HG02870 (cell line): ENCODE data around the gene SBNO2.
A peak's percentile ranks its signal among the peaks of the same experiment; 100 is the strongest.

Experiments
- ATAC-seq: cut with Tn5 transposase; IDR thresholded peaks from one replicate; pipeline ENCODE4 v1.9.1; 2021; ENCODE audit warnings: mild to moderate bottlenecking, moderate library complexity; ENCODE audit not compliant: unreplicated experiment

The SBNO2 gene, protein sequence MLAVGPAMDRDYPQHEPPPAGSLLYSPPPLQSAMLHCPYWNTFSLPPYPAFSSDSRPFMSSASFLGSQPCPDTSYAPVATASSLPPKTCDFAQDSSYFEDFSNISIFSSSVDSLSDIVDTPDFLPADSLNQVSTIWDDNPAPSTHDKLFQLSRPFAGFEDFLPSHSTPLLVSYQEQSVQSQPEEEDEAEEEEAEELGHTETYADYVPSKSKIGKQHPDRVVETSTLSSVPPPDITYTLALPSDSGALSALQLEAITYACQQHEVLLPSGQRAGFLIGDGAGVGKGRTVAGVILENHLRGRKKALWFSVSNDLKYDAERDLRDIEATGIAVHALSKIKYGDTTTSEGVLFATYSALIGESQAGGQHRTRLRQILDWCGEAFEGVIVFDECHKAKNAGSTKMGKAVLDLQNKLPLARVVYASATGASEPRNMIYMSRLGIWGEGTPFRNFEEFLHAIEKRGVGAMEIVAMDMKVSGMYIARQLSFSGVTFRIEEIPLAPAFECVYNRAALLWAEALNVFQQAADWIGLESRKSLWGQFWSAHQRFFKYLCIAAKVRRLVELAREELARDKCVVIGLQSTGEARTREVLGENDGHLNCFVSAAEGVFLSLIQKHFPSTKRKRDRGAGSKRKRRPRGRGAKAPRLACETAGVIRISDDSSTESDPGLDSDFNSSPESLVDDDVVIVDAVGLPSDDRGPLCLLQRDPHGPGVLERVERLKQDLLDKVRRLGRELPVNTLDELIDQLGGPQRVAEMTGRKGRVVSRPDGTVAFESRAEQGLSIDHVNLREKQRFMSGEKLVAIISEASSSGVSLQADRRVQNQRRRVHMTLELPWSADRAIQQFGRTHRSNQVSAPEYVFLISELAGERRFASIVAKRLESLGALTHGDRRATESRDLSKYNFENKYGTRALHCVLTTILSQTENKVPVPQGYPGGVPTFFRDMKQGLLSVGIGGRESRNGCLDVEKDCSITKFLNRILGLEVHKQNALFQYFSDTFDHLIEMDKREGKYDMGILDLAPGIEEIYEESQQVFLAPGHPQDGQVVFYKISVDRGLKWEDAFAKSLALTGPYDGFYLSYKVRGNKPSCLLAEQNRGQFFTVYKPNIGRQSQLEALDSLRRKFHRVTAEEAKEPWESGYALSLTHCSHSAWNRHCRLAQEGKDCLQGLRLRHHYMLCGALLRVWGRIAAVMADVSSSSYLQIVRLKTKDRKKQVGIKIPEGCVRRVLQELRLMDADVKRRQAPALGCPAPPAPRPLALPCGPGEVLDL (N-terminal part only)

GRCh38 chr19:1173845-1174809, at the start of gene SBNO2:
TSS of gene SBNO2 (minus strand) at chr19:1174268. CDS start at chr19:1154276, 19,992 bp downstream.
- peak; percentile 50 for ATAC-seq

GRCh38 chr19:1223018-1223855, 49.2 kb upstream of the SBNO2 start:
- ATAC-seq, result no peak

- no peak for ATAC-seq
These were observed 48.3 kb upstream of the SBNO2 start for GRCh38 chr19:1222394-1222793.

DNA sequence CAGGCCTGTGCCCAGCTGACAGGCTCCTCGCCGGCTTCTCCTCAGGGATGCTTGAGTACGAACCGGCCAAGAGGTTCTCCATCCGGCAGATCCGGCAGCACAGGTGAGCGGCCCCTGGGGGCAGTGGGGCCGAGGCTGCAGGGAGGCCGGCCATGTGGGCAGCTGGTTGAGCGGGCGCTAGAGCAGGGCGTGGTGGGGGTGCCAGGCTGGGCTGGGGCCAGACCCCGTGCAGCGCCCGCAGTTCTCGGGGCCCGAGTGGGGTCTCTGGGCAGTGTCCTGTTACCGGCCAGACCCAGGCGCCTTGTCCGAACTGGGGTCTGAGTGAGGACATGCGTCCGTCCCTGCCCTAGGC, 47.8 kb upstream of the SBNO2 start:
- no peak for ATAC-seq

- ATAC-seq, result no peak
These were observed 47.2 kb upstream of the SBNO2 start for GRCh38 chr19:1220976-1221903.

GRCh38 chr19:1220477-1220930, 46.4 kb upstream of the SBNO2 start:
- no peak for ATAC-seq

GRCh38 chr19:1219786-1220476, 45.9 kb upstream of the SBNO2 start:
- ATAC-seq, result no peak

- ATAC-seq, result no peak
These were observed 44.9 kb upstream of the SBNO2 start for GRCh38 chr19:1218751-1219567.

DNA sequence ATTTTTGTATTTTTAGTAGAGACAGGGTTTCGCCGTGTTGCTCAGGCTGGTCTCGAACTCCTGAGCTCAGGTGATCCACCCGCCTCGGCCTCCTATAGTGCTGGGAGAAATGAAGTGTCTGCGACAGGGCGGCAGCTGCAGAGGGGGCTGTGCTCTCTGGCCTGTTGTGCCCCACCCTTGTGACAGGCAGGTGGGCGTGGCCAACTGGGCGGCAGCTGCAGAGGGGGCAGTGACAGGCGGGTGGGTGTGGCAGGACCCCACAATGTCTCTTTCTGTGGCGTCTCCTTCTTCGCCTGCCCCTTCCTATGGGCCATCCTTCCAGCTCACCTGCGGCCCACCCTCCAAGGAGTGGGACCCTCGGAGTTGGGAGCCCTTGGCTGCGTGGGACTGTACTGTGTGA, 43.3 kb upstream of the SBNO2 start:
- ATAC-seq, result no peak

DNA sequence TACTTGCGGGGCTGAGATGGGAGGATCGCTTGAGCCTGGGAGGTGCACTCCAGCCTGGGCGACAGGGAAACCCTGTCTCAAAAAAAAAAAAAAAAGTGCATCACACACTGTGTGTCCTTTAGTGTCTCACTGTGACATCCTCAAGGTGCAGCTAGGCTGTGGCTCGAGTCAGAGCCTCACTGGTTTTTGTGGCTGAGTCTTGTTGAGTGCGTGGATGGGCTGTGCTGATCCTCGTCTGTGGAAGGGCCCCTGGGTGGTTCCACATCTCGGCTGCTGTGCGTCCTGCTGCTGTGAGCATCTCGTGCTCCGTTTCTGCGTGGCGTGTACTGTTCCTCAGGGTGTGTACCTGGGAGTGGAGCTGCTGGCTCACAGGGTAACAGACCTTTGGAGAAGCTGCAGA, 42.7 kb upstream of the SBNO2 start:
- ATAC-seq, result no peak

DNA sequence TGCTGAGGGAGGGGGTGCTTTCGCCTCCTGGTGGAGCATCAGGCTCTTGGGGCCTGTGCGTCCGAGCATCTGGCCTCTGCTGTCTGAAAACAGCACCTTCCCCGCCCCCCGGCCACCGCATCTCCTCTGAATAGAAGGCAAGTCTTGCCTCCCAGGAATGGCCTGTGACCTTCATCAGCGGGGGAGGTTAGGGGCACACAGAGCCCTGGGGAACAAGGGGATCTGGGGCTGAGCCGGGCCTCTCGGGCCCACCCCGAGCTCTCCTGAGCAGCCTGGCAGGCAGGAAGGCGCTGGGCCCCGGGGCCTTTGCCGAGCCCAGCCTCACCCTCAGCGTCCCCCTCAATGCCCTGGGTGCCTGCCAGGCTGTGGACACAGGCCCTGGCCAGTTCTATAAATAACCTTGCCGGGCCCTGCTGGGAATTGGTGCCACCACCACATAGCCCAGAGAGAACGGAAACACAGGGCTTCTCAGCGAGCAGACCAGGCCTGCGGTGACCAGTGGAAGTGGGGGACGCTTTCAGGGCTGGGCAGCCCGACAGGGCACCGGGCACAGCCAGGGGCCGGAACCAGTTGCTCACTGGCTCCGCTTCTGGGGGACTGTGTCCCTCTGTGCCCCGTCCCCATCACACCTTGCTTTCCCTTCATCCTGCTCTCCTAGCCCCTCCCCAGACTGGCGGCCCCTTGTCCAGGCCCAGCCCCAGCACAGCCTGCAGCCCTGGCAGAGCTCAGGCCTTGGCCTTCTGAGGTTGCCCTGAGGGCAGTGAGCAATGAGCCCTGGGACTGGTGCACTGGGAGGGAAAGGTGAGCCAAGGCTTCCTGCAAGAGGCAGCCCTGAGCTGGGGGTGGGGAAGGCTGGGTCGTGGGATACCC, 41.0 kb upstream of the SBNO2 start:
- no peak for ATAC-seq

DNA sequence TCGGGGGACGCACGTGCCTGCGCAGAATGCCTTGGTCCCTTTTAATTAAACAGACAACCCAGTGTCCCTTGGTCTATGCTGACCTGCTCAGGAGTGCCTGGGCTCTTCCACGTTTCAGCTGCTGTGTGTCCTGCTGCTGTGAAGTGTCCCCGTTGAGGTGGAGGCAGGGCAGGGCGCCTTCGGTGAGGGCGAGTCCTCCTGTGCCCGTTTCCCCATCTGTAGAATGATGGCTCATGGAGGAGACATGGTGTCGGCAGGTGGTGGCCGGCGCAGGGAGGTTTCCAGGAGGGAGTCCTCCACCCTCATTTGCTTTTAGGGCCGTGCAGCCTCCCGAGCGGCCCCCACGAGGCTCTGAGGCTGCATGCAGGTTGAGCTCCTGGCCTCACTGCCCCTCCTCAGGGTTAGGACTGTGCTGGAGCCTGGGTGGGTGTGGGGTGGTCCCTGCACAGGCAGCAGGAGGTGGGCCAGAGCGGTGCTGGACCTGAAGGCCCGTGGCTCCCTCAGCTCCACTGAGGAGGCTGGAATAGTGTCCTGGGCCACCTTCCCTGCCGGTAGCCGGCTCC, 40.3 kb upstream of the SBNO2 start:
- ATAC-seq, result no peak

- no peak for ATAC-seq
These were observed 39.6 kb upstream of the SBNO2 start for GRCh38 chr19:1213391-1214286.

- ATAC-seq, result no peak
These were observed 37.6 kb upstream of the SBNO2 start for GRCh38 chr19:1211494-1212234.
